Activated CD4-positive, alpha-beta T cell treated with anti-CD3 and anti-CD28 coated beads for 48 hours (primary cell): Measurements from ENCODE around the gene ROPN1.

Experiments
- DNase-seq: peaks from one replicate; pipeline ENCODE4 v3.0.0-alpha.2; 2020

The ROPN1 gene

GRCh38 chr3:123941542-123941941 lies 50.4 kb downstream of the ROPN1 start:
- no peak for DNase-seq

GRCh38 chr3:123941121-123941520 lies 50.8 kb downstream of the ROPN1 start:
- DNase-seq: no peak

- no peak for DNase-seq
Observed at GRCh38 chr3:123939706-123940105, 52.2 kb downstream of the ROPN1 start.

GRCh38 chr3:123936400-123936799 lies 55.5 kb downstream of the ROPN1 start:
- DNase-seq: no peak

- DNase-seq: no peak
Observed at GRCh38 chr3:123935830-123936229, 56.1 kb downstream of the ROPN1 start.

- no peak for DNase-seq
Observed at GRCh38 chr3:123934250-123934649, 57.7 kb downstream of the ROPN1 start.

- DNase-seq: no peak
Observed at GRCh38 chr3:123930445-123930844, 61.5 kb downstream of the ROPN1 start.

- DNase-seq: no peak
Observed at GRCh38 chr3:123929325-123929724, 62.6 kb downstream of the ROPN1 start.

GRCh38 chr3:123926396-123926795 lies 65.5 kb downstream of the ROPN1 start:
- DNase-seq: no peak

- no peak for DNase-seq
Observed at GRCh38 chr3:123920868-123921267, 71.1 kb downstream of the ROPN1 start.

- DNase-seq: no peak
Observed at GRCh38 chr3:123920383-123920782, 71.5 kb downstream of the ROPN1 start.

- DNase-seq: no peak
Observed at GRCh38 chr3:123919353-123919752, 72.6 kb downstream of the ROPN1 start.
